HG03558 (cell line): ENCODE measurements around the gene KRTAP10-9.
"Not testable (repeated sequence)": the region's sequence is repeated elsewhere in the genome, so short reads cannot be mapped to it uniquely, and the experiment has no call there.

Experiments
- ATAC-seq: cut with Tn5 transposase; IDR thresholded peaks from one replicate; pipeline ENCODE4 v1.9.1; 2021; ENCODE audit warnings: moderate number of reproducible peaks; ENCODE audit not compliant: unreplicated experiment; ENCODE audit errors: extremely low read depth

The KRTAP10-9 gene

DNA sequence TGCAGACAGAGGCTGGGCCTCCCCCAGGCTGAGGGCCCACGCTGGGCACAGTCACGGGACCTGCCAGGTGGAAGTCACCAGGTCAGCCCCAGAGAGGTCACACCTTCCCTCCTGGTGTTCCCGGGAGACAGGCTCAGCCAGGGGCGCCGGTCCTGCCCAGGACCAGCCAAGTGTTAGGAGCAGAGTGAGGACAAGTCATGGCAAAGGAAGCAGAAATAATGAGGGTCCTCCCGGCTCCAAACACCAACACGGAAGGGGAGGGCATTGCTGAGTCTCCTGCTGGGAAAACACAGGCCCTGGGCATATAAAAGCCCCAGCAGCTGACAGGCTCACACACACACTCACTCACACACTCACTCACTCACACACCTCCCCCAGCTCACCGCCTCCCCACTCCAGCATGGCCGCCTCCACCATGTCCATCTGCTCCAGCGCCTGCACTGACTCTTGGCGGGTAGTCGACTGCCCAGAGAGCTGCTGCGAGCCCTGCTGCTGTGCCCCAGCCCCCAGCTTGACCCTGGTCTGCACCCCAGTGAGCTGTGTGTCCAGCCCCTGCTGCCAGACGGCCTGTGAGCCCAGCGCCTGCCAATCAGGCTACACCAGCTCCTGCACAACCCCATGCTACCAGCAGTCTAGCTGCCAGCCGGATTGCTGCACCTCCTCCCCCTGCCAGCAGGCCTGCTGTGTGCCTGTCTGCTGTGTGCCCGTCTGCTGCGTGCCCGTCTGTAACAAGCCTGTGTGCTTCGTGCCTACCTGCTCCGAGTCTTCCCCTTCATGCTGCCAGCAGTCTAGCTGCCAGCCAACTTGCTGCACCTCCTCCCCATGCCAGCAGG, 10.3 kb downstream of the KRTAP10-9 start, which contains the start of gene KRTAP10-10:
TSS of gene KRTAP10-10 (plus strand) at position 339 of the 833 bp plus-strand sequence. CDS start at position 401, 62 bp downstream.
- ATAC-seq: no peak

DNA sequence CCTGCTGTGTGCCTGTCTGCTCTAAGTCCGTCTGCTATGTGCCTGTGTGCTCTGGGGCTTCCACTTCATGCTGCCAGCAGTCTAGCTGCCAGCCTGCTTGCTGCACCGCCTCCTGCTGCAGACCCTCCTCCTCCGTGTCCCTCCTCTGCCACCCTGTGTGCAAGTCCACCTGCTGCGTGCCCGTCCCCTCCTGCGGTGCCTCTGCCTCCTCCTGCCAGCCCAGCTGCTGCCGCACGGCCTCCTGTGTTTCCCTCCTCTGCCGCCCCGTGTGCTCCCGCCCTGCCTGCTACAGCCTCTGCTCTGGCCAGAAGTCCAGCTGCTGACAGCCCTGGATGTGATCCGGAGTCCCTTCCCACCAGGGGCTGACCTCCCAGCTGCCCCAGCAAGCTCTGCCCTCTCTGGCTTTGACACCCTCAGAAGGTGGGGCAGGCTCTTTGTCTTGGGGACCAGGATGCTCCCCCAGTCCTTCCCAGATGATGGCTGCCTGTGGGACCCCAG, 11.0 kb downstream of the KRTAP10-9 start:
- not testable (repeated sequence) for ATAC-seq

DNA sequence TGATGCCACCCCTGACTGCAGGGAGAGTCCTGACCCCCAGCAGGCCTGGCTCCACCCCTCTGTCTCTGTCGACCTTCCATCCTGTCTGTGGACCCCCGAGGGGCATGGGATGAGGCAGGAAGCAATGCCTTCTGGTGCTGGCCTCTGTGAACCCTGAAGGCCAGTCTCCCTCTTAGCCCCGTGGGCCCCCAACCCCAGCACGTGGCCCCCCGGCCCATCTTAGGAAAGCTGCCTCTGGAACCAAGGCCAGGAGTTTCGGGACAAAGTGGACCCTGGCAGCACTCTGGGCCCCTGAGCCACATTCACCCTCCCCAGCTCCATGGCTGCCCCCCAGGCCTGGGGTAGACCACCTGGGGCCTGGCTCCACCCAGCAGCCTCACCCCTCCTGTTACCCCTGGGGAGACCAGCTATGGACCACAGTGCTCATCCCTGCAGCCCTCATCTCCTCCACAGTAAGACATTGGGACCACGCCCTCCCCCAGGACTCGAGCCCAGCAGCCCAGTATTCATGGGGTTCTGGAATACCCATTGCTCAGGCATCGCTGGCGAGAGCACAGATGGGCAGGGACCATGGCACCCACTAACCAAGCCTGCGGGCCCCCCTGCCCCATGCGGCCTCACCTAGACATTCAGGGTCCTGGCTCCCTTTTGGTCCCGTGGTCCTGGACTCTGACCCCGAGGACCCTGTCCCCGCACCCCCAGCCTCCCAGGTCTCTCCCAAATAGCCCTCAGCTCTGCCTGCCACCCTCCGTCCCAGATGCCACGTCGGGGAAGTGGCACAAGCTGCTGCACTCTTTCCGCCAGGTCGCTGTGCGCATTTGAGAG, 11.8 kb downstream of the KRTAP10-9 start:
- ATAC-seq: not testable (repeated sequence)

DNA sequence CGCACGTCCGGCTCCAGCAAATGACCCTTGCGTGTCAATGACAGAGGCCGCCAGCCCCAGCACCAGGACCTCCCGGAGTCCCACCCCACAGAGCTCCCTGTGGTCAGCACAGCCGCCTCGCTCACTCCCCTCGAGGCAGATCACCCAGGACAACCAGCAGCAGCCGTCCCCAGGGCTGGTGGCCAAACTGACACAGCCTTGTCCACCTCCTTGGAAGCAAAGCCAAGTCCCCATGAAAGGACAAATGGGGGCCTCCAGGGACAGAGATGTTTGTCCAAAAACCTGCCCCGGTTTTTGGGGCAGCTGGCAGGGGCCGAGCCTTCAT, 12.4 kb downstream of the KRTAP10-9 start:
- no peak for ATAC-seq

DNA sequence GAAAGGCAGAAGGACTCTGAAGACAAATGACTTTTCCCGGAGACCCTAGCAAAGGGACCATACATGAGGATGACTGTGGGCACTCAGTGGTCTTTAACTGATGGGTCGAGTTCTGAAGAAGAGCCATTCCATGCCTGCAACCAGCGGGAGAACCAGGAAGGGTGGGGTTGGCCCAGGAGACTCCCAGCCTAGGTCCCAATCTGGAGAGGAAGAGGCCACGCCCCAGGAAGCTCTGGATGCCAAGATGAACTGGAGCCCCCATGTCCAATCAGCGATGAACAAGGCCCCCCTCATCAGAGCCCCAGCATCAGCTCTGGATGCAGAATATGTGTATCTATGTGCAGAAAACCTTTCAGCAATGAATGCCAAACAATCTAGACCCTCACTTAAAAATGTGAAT, 13.9 kb downstream of the KRTAP10-9 start:
- ATAC-seq: no peak

DNA sequence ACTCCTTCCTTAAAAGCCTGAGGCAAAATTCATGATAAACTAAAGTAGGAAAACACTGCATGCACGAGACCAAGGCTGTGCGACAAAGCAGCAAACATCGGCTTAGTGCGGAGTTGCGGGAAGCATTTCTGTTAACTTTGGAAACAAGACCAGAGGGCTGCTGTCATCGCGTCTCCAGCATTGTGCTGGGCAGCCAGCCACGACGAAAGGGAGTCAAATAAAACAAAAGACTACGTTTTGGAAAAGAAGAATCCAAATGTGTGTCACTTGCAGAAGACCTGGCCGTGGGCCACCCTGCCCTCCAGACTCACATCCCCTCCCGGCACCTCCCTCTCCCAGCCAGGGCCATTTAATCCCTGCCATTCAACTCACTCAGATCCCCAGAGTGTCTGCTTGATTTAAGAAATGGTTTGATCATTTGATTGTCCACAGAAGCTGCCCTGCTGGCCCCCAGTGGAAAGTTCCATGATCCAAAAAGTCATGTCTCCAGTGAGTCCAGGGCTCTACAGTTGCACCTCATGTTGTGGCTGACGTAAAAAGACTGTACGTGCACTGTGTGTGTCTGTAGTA, 16.9 kb downstream of the KRTAP10-9 start:
- no peak for ATAC-seq

DNA sequence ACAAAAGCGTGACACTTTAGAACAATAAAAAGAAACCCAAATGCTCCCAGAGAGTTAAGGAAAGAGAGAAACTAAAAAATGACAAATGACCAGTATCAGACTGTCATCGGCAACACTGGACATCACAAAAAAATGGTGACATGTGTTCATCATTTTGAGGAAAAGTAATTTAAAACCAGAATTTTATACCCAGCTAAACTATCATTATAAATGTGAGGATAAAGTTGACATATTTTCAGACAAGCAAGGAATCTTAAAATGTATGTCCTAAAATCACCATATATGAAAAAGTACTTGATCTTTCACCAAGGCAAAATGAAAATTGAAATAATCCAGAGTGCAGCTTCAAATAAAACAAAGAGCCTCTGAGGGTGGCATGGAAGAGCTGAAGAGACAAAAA, 18.0 kb downstream of the KRTAP10-9 start:
- no peak for ATAC-seq

DNA sequence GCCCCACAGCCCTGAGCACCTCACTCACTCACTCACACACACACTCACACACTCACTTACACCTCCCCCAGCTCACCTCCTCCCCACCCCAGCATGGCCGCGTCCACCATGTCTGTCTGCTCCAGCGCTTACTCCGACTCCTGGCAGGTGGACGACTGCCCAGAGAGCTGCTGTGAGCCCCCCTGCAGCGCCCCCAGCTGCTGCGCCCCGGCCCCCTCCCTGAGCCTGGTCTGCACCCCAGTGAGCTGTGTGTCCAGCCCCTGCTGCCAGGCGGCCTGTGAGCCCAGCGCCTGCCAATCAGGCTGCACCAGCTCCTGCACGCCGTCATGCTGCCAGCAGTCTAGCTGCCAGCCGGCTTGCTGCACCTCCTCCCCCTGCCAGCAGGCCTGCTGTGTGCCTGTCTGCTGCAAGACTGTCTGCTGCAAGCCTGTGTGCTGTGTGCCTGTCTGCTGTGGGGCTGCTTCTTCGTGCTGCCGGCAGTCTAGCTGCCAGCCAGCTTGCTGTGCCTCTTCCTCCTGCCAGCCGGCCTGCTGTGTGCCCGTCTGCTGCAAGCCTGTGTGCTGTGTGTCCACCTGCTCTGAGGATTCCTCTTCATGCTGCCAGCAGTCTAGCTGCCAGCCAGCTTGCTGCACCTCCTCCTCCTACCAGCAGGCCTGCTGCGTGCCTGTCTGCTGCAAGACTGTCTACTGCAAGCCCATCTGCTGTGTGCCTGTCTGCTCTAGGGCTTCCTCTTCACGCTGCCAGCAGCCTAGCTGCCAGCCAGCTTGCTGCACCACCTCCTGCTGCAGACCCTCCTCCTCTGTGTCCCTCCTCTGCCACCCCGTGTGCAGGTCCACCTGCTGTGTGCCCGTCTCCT, 19.7 kb downstream of the KRTAP10-9 start, which contains the start of gene KRTAP10-11:
TSS of gene KRTAP10-11 (plus strand) at position 49 of the 856 bp plus-strand sequence. CDS start at position 94, 45 bp downstream.
- not testable (repeated sequence) for ATAC-seq

DNA sequence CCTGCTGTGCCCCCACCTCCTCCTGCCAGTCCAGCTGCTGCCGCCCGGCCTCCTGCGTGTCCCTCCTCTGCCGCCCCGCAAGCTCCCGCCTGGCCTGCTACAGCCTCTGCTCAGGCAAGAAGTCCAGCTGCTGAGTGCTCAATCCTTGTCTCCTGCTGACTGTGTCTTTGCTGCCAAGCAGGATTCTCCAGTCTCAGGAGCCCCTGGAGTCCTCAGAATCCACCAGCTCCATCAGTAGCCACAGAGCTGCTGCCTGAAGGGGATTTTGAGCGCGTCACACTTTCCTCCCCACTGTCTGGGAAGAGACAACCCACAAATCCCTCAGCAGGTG, 20.3 kb downstream of the KRTAP10-9 start:
- no peak for ATAC-seq

DNA sequence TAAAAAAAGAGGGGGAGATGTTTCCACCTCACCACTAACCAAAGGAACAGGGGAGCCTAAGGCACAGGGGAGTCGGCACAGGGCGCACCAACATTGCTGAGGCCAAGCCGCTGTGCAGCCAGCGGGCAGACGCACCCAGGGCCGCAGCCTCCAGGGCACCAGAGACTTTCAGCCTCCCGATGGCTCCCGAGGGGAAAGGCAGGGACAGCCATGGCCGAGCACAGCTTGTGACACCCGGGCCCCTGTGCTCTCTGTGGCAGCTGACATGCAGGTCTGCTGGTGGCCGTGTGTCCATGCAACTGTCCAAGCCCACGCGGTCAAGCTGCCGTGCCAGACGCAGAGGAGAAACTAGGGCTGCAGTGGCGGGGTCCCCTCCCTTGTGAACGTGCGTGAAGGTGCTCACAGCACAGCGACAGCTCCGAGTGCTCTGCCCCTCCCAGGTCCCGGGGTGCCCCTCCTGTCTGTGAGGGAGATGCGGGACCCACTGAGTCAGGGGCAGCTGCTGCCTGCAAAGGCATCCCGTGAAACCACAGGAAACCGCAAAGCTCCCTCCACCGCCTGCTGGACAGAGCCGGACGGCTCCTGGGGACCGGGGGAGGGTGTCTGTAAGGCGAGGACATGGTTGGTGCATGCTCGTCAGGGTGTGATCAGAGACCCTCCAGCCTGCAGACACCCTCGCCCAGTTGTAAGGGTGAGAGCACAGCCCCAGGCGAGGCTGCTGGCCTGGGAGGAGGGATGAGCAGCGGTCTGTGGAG, 21.8 kb downstream of the KRTAP10-9 start:
- no peak for ATAC-seq

DNA sequence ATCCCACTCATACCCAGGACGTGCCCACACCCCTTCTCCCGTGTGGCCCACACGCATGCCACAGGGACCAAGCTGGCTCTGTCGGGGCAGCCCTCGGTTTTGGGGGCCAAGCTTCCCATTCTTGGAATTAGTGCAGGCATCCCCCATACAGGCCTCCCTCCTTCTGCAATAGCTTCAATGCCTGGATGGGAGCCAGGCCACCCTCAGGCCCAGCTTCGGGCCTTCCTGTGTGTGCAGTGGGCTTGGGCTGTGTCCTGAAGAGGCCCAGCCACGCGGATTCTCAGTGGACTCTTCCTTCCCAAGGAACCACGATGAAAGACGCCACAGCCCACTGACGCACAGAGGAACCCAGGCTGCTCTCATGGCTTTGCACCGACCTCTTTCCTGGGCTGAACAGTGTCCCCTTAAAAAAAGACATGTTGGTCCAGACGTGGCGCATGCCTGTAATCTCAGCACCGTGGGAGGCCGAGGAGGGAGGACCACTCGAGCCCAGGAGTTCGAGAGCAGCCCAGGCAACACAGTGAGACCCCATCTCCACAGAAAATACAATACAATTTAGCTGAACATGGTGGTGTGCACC, 22.7 kb downstream of the KRTAP10-9 start:
- no peak for ATAC-seq

DNA sequence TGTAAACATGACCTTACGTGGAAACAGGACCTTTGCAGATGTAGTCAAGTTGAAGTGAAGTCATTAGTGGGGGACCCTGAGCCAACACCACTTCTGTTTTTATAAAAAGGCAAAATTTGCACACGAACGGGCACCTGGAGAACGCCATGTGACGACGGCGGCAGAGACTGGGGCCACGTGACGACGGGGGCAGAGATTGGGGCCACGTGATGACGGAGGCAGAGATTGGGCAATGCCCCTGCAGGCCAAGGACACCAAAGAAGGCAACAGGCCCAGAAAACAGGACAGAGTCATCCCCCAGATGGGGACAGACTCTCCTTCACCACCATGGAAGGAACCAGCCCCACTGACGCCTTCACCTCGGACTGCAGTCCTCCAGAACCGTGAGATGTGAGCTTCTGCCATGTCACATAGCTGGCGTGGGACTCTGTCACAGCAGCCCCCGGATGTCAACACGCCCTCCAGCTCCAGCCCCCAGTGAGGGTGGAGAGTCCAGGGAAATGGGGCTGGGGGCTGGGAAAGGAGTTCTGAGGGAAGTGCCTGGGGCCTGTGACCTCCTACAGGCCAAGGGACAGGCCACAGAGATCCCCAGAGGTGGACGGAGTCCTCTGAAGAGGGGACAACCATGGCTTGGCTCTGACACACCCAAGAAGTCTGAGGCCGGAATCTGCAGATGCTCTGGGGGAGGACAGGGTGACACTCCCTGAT, 23.5 kb downstream of the KRTAP10-9 start:
- no peak for ATAC-seq

DNA sequence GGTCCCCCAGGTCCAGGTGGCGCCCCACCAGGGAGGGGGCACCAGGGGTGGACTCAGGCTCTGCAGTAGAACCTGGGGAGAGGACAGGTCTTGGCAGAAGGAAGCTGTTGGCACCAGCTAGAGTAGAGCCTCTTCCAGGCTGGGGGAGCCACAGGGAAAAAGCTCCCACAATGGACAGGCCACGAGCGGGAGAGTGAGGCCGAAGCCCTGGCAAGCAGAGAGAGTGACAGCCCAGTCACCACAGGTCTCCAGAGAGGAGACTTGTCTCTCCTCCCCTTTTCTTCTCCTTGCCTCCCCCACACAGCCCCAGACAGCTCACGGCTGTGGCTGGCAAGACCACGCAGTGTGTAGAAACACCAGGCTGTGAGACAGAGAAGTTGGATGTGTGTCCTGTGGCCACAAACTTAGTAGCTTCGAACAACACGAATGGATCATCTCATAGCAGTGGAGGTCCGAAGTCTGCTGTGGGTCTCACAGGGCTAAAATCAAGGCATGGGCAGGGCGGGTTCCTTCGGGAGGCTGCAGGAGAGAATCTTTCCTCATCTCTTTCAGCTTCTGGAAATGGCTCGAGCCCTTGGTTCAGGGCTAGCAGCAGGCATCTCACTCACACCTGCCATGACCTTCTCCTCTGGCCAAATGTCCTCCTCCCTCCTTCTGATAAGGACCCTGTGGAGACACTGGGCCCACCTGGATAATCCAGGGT, 24.2 kb downstream of the KRTAP10-9 start:
- ATAC-seq: no peak

DNA sequence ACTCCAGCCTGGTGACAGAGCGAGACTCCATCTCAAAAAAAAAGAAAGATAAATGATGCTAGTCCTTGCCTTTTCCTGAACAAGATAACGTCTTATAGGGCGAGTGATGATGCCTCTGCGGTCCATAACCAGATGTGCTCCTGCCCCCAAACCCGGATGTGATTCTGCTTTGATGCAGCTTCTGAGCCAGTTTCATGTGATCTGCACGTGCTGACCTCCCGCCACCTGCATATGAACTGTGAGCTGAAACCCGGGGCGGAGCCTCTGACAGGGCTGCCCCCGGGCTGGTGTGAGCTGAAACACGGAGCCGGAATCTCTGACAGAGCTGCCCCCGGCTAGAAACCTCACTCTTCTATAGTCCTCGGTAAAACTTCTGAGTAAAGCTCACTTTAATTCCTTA, 26.2 kb downstream of the KRTAP10-9 start:
- no peak for ATAC-seq

DNA sequence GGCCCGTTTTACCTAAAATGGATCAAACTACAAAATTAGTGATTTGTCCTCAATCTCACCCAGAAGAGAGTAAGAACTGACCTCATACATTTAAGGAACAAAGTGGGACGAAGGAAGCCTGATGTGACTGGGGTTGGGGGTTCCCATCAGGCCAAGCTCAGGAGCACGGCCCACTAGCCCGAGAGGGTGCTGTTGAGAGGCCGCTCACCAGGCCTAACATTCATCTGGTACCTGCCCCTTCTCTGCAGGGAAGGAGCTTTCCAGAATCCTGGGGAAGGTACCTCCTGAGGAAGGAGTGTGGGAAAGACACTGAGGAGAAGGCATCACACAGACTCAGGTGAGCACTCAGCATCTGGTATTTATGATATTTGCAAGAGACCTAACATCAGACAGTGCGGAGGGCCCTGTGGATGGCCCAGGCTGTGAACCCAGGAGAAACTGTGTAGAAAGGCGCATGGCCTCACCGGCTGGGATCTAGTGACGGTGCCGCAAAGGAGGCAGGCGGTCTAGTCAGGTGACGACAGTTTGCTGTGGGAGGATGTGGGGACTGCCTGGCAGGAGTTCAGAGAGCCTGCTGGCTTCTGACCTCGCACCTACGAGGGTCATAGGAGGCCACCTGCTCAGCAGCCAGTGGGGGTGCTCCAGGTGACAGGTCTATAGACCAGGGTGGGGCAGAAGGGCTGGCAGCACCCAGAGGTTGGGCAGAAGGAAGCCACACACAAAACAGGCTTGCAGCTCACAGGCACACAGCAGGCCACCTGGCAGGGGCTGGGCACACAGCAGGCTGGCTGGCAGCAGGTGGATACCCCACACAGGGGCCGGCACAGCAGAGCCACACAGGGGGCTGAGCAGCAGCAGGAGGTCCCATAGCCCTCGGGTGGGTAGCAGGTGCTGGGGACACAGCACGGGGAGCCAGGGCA, 27.0 kb downstream of the KRTAP10-9 start:
- ATAC-seq: no peak

DNA sequence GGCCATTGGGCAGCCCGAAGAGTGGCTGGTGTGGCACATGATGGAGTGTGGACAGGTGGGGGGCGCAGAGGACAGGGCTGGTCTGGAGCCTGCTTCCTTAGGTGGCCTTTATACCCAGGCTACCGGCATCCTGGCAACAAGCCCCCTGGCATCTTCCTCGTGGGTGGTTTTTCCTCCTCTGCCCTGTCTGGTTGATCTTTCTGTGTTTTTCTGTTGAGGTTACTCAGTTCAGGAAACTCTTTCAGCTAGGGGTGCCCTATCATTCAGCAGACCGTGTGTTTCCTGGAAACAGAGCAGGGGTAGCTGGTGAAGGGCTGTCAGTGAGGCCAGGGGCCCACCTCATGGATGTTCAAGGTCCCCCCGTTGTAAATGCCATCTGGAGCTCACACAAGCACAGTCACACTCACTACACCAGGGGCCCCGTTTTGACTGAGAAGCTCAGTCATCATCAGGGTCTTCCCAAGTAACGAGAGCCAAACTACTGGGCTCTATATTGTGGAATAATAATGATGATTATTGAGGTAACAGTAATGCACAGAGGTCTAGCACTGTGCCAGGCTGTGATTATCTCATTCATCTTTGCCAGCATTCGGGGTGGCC, 27.8 kb downstream of the KRTAP10-9 start, which contains the start of gene KRTAP12-4:
TSS of gene KRTAP12-4 (minus strand) at position 84 of the 600 bp plus-strand sequence. CDS start at position 39, 45 bp downstream.
- ATAC-seq: no peak
